Measurements from ENCODE around the gene TTC38. TPM values are rescaled to one million over a fixed set of nuclear protein-coding genes. Genes with fewer than 3 reads are reported as not detected.

The TTC38 gene
- total RNA-seq, 4 donors from 2014 or later, result 28.4 to 58.6 (median 32.3) TPM

- no peak for DNase-seq (ENCODE audit: extremely low spot score)
- TF ChIP-seq POLR2AphosphoS5 (IDR thresholded peaks at IDR 0.05), result no peak
- no peak for TF ChIP-seq POLR2A (IDR thresholded peaks at IDR 0.05; ENCODE audit: low read depth)
- no peak for TF ChIP-seq EP300 (IDR thresholded peaks at IDR 0.05)
- no peak for TF ChIP-seq CTCF (IDR thresholded peaks at IDR 0.05)
- Histone ChIP-seq H3K9me3 (no peaks in the 10 kb centered on the region), H3K27ac (replicated peaks in 1 of 4) (no peak overlapping the region), H3K27me3 (no peaks in the 10 kb centered on the region), H3K4me1 (peaks cover 0 to 12% (median 0%) of the 10 kb centered on the region in 4 donors), H3K4me3 (no peak overlapping the region), H3K36me3 (peaks cover 74 to 98% (median 90%) of the 10 kb centered on the region in 4 donors)
- 79% methylated on average over 3 of the region's 3 CpGs for WGBS
- intact Hi-C loops (cut with DNase I), result no loop called here
These were observed 7.8 kb downstream of the TTC38 start for GRCh38 chr22:46275455-46276122.

- DNase-seq (ENCODE audit: extremely low spot score), result no peak
These were observed 8.8 kb downstream of the TTC38 start for GRCh38 chr22:46276563-46276962.

GRCh38 chr22:46278656-46279645 is 11.1 kb downstream of the TTC38 start:
- peaks cover 0 to 14% (median 0%) of the 10 kb centered on the region in 4 donors for H3K4me1 ChIP-seq
- WGBS, result 92% methylated on average over 19 of the region's 22 CpGs
- no peak overlapping the region for H3K4me3 ChIP-seq
- peaks cover 83 to 100% (median 96%) of the 10 kb centered on the region in 4 donors for H3K36me3 ChIP-seq
- H3K27me3 ChIP-seq, result no peaks in the 10 kb centered on the region
- intact Hi-C loops (cut with DNase I), result no loop called here
- no peaks in the 10 kb centered on the region for H3K9me3 ChIP-seq
- no peak for DNase-seq (ENCODE audit: extremely low spot score)
- H3K27ac ChIP-seq (replicated peaks in 1 of 4), result no peak overlapping the region
- TF ChIP-seq POLR2AphosphoS5 (IDR thresholded peaks at IDR 0.05), result no peak
- TF ChIP-seq CTCF (IDR thresholded peaks at IDR 0.05), result no peak
- no peak for TF ChIP-seq EP300 (IDR thresholded peaks at IDR 0.05)
- TF ChIP-seq POLR2A (IDR thresholded peaks at IDR 0.05; ENCODE audit: low read depth), result no peak

More at GRCh38 chr22:46276563-46276962, 8.8 kb downstream of the TTC38 start:
- H3K36me3 ChIP-seq, result peaks cover 79 to 100% (median 96%) of the 10 kb centered on the region in 4 donors
- H3K27me3 ChIP-seq, result no peaks in the 10 kb centered on the region
- TF ChIP-seq CTCF (IDR thresholded peaks at IDR 0.05), result no peak
- TF ChIP-seq POLR2AphosphoS5 (IDR thresholded peaks at IDR 0.05), result no peak
- no peak for TF ChIP-seq POLR2A (IDR thresholded peaks at IDR 0.05; ENCODE audit: low read depth)
- no peak for TF ChIP-seq EP300 (IDR thresholded peaks at IDR 0.05)
- no peaks in the 10 kb centered on the region for H3K9me3 ChIP-seq
- intact Hi-C loops (cut with DNase I), result no loop called here
- H3K27ac ChIP-seq (replicated peaks in 1 of 4), result no peak overlapping the region
- H3K4me3 ChIP-seq, result no peak overlapping the region
- 94% methylated on average over 7 of the region's 7 CpGs for WGBS
- peaks cover 0 to 14% (median 0%) of the 10 kb centered on the region in 4 donors for H3K4me1 ChIP-seq

- Histone ChIP-seq H3K27me3 (no peaks in the 10 kb centered on the region), H3K27ac (replicated peaks in 1 of 4) (no peak overlapping the region), H3K4me1 (peaks cover 0 to 14% (median 0%) of the 10 kb centered on the region in 4 donors), H3K4me3 (no peak overlapping the region), H3K9me3 (no peaks in the 10 kb centered on the region), H3K36me3 (peaks cover 83 to 100% (median 96%) of the 10 kb centered on the region in 4 donors)
- 100% methylated on average over 2 of the region's 12 CpGs for WGBS
- intact Hi-C loops (cut with DNase I), result no loop called here
- TF ChIP-seq EP300 (IDR thresholded peaks at IDR 0.05) (no peak), POLR2A (IDR thresholded peaks at IDR 0.05; ENCODE audit: low read depth) (no peak)
- DNase-seq (ENCODE audit: extremely low spot score), result no peak
These were observed 12.4 kb downstream of the TTC38 start for GRCh38 chr22:46280063-46280817.
